ENCODE measurements around the gene ATP2B2.

ATP2B2 gene

GRCh38 chr3:10405816-10406215 is 99.6 kb downstream of the ATP2B2 start:
- no peak for DNase-seq (ENCODE audit: low read depth in 1 of 2, low spot score in 1 of 2)

- no peak for DNase-seq (ENCODE audit: low read depth in 1 of 2, low spot score in 1 of 2)
Measured at GRCh38 chr3:10404876-10405275, 100.5 kb downstream of the ATP2B2 start.

GRCh38 chr3:10404377-10404776 is 101.0 kb downstream of the ATP2B2 start:
- no peak for DNase-seq (ENCODE audit: low read depth in 1 of 2, low spot score in 1 of 2)

- no peak for DNase-seq (ENCODE audit: low read depth in 1 of 2, low spot score in 1 of 2)
Measured at GRCh38 chr3:10401990-10402761, 103.2 kb downstream of the ATP2B2 start.

GRCh38 chr3:10400749-10401495 is 104.5 kb downstream of the ATP2B2 start:
- DNase-seq (ENCODE audit: low read depth in 1 of 2, low spot score in 1 of 2) = no peak

- DNase-seq (ENCODE audit: low read depth in 1 of 2, low spot score in 1 of 2) = no peak
Measured at GRCh38 chr3:10400050-10400748, 105.2 kb downstream of the ATP2B2 start.

- DNase-seq (ENCODE audit: low read depth in 1 of 2, low spot score in 1 of 2) = no peak
Measured at GRCh38 chr3:10399634-10400033, 105.8 kb downstream of the ATP2B2 start.

- no peak for DNase-seq (ENCODE audit: low read depth in 1 of 2, low spot score in 1 of 2)
Measured at GRCh38 chr3:10398341-10398740, 107.0 kb downstream of the ATP2B2 start.

- no peak for DNase-seq (ENCODE audit: low read depth in 1 of 2, low spot score in 1 of 2)
Measured at GRCh38 chr3:10397879-10398278, 107.5 kb downstream of the ATP2B2 start.

GRCh38 chr3:10396931-10397330 is 108.5 kb downstream of the ATP2B2 start:
- DNase-seq (ENCODE audit: low read depth in 1 of 2, low spot score in 1 of 2) = no peak

- DNase-seq (ENCODE audit: low read depth in 1 of 2, low spot score in 1 of 2) = no peak
Measured at GRCh38 chr3:10396083-10396482, 109.3 kb downstream of the ATP2B2 start.

GRCh38 chr3:10395671-10396070 is 109.7 kb downstream of the ATP2B2 start:
- peak in 1 of 2 donors; percentile 27 for DNase-seq (ENCODE audit: low read depth in 1 of 2, low spot score in 1 of 2)

GRCh38 chr3:10395196-10395595 is 110.2 kb downstream of the ATP2B2 start:
- no peak for DNase-seq (ENCODE audit: low read depth in 1 of 2, low spot score in 1 of 2)

GRCh38 chr3:10394491-10395025 is 110.8 kb downstream of the ATP2B2 start:
- no peak for DNase-seq (ENCODE audit: low read depth in 1 of 2, low spot score in 1 of 2)

- DNase-seq (ENCODE audit: low read depth in 1 of 2, low spot score in 1 of 2) = no peak
Measured at GRCh38 chr3:10393514-10393913, 111.9 kb downstream of the ATP2B2 start.

GRCh38 chr3:10392906-10393461 is 112.4 kb downstream of the ATP2B2 start:
- DNase-seq (ENCODE audit: low read depth in 1 of 2, low spot score in 1 of 2) = no peak

- DNase-seq (ENCODE audit: low read depth in 1 of 2, low spot score in 1 of 2) = no peak
Measured at GRCh38 chr3:10392244-10392643, 113.1 kb downstream of the ATP2B2 start.

GRCh38 chr3:10391391-10391790 is 114.0 kb downstream of the ATP2B2 start:
- no peak for DNase-seq (ENCODE audit: low read depth in 1 of 2, low spot score in 1 of 2)

- DNase-seq (ENCODE audit: low read depth in 1 of 2, low spot score in 1 of 2) = no peak
Measured at GRCh38 chr3:10390641-10391373, 114.6 kb downstream of the ATP2B2 start.

GRCh38 chr3:10389995-10390394 is 115.4 kb downstream of the ATP2B2 start:
- DNase-seq (ENCODE audit: low read depth in 1 of 2, low spot score in 1 of 2) = no peak

GRCh38 chr3:10389339-10389738 is 116.0 kb downstream of the ATP2B2 start:
- no peak for DNase-seq (ENCODE audit: low read depth in 1 of 2, low spot score in 1 of 2)

All from activated T-helper 1 cell treated with anti-CD3 and anti-CD28 coated beads, Interleukin-2, amount 50 U/mL, for 16 hours (primary cell).